ENCODE measurements around the gene CD1D. TPM values are rescaled to one million over a fixed set of nuclear protein-coding genes. Genes with fewer than 3 reads are reported as not detected.

The CD1D gene
- total and polyA plus RNA-seq, 8 donors: 1.5 to 3.6 (median 1.8) TPM

DNA sequence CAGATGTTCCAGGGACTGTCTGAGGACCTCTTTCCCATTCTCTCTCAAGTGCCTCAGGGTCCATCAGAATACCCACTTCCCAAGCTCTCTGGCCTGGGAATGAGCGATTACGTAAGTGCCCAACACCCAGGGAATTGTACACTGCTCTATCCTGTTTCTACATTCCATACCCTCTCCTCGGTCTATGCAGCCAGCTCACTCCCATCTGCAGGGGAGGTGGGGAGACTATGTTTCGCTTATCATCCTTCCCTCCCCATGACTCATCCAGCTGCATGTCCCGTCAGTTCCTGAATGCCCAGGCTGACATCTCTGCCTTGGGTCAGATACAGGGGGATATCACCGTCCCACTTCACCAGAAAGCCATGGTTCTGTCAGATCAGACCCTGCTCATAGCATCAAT, 34.5 kb upstream of the CD1D start:
- ATAC-seq (no peak), DNase-seq (no peak)
- intact Hi-C loops (cut with DNase I): no loop called here
- Histone ChIP-seq H3K27ac (no peak overlapping the region), H3K27me3 (no peaks in the 10 kb centered on the region), H3K4me3 (no peak overlapping the region), H3K9me3 (no peaks in the 10 kb centered on the region), H3K36me3 (no peaks in the 10 kb centered on the region), H3K4me1 (peaks cover 3 to 34% of the 10 kb centered on the region in 2 donors)
- TF ChIP-seq, protein P1, sequence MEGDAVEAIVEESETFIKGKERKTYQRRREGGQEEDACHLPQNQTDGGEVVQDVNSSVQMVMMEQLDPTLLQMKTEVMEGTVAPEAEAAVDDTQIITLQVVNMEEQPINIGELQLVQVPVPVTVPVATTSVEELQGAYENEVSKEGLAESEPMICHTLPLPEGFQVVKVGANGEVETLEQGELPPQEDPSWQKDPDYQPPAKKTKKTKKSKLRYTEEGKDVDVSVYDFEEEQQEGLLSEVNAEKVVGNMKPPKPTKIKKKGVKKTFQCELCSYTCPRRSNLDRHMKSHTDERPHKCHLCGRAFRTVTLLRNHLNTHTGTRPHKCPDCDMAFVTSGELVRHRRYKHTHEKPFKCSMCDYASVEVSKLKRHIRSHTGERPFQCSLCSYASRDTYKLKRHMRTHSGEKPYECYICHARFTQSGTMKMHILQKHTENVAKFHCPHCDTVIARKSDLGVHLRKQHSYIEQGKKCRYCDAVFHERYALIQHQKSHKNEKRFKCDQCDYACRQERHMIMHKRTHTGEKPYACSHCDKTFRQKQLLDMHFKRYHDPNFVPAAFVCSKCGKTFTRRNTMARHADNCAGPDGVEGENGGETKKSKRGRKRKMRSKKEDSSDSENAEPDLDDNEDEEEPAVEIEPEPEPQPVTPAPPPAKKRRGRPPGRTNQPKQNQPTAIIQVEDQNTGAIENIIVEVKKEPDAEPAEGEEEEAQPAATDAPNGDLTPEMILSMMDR (IDR thresholded peaks at IDR 0.05): no peak

DNA sequence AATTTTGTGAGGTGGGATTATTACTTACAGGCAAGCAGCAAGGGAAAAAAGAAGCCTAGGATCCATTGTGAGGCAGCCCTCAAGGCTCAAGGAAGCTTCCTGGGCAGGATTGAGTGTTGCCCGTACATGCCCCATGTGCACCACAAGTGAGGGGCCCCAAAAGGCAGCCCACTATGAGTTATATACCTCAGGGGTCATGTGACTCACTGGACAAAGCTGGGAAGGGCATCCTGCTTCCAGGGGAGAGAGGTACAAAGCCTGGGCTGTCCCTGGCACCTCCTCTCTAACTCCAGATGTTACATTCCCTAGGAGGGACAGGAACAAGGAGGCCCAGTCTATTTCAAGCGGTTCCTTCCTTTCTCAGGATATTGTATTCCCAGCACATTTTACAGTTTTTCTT, 34.0 kb upstream of the CD1D start:
- Histone ChIP-seq H3K9me3 (no peaks in the 10 kb centered on the region), H3K4me1 (peaks cover 3 to 35% of the 10 kb centered on the region in 2 donors), H3K4me3 (no peak overlapping the region), H3K27me3 (no peaks in the 10 kb centered on the region), H3K27ac (no peak overlapping the region), H3K36me3 (no peaks in the 10 kb centered on the region)
- TF ChIP-seq, protein P1 (IDR thresholded peaks at IDR 0.05): no peak
- DNase-seq (no peak), ATAC-seq (no peak)
- intact Hi-C loops (cut with DNase I): no loop called here

DNA sequence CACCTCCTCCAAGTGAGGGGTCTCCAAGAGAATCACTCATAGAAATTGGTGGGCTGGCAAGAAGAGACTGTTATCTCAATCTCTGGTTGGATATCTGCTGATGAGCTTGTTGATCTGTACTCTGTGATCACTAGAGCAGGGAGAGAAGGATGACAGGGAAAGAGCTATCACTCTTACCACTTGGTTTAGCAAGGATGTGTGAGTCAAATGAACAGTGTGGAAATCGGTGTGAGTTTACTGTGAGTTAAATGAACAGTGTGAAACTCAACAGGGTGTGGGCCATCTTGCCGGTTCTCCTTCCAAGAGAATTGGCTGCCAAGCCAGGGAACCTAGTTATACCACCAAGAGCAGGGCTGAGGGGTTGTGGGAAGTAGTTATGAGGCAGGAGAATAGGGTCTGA, 33.3 kb upstream of the CD1D start:
- TF ChIP-seq, protein P1 (IDR thresholded peaks at IDR 0.05): no peak
- Histone ChIP-seq H3K9me3 (no peaks in the 10 kb centered on the region), H3K4me1 (peaks cover 3 to 35% of the 10 kb centered on the region in 2 donors), H3K27ac (peak overlapping the region in 1 of 2 donors; percentile 86), H3K36me3 (no peaks in the 10 kb centered on the region), H3K27me3 (peaks cover 0 to 2% of the 10 kb centered on the region in 2 donors), H3K4me3 (no peak overlapping the region)
- ATAC-seq (no peak), DNase-seq (no peak)
- intact Hi-C loops (cut with DNase I): no loop called here

DNA sequence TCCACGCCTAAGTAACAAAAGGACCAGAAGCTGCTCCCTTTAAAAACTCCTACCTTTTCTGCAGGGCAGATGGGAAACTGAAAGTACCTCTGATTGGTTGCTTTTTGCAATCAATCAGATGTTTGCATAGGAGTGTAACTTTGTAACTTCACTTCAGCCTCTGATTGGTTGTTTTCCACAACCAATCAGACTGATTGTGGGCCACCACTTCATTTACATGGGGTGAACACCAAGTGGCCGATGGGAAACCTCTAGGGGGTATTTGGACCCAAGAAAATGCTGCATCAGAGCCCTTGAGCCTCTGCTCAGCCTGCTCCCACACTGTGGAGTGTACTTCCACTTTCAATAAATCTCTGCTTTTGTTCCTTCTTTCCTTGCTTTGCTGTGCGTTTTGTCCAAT, 32.8 kb upstream of the CD1D start:
- intact Hi-C loops (cut with DNase I): no loop called here
- ATAC-seq: peak; percentile 11
- H3K27ac ChIP-seq: peak overlapping the region in 1 of 2 donors; percentile 86

DNA sequence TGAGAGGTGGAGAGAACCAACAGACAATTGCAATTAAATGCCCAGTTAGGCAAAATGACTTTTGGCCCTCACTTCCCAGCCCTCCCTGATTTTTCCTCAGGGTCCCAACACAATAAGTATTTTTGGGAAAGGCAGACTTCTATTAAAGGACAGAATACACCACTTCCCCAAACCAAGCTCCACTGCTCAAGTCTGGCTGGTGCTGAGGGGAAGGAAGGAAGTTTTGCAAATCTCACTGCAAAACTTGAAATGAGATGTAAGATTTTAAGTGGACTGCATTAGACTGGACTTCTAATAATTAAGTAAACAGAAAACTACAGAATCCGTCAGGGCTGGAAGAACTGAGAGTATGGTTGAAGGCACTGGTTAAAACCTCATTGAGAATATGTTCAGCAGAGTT, 32.2 kb upstream of the CD1D start:
- no peaks in the 10 kb centered on the region for H3K9me3 ChIP-seq
- ATAC-seq (peak; percentile 11), DNase-seq (no peak)
- no peaks in the 10 kb centered on the region for H3K36me3 ChIP-seq
- H3K27me3 ChIP-seq: peaks cover 0 to 8% of the 10 kb centered on the region in 2 donors
- H3K27ac ChIP-seq: peak overlapping the region; percentile 27 to 86
- H3K4me1 ChIP-seq: peaks cover 3 to 38% of the 10 kb centered on the region in 2 donors
- intact Hi-C loops (cut with DNase I): no loop called here
- TF ChIP-seq, protein P1 (IDR thresholded peaks at IDR 0.05): no peak
- H3K4me3 ChIP-seq: peak overlapping the region in 1 of 2 donors; percentile 3

More for the DNA sequence above, 32.8 kb upstream of the CD1D start:
- TF ChIP-seq, protein P1 (IDR thresholded peaks at IDR 0.05): no peak
- Histone ChIP-seq H3K4me1 (peaks cover 3 to 35% of the 10 kb centered on the region in 2 donors), H3K9me3 (no peaks in the 10 kb centered on the region), H3K36me3 (no peaks in the 10 kb centered on the region), H3K4me3 (peak overlapping the region in 1 of 2 donors; percentile 3), H3K27me3 (peaks cover 0 to 6% of the 10 kb centered on the region in 2 donors)
- DNase-seq: no peak

Data from left lung (tissue), 10 donors.